Right hindlimb (tissue), 1 donor: Measurements from ENCODE around the gene CDX1.

Source experiments
- DNase-seq: peaks from one replicate; pipeline ENCODE4 v3.0.0-alpha.2; 2018

The CDX1 gene

DNA sequence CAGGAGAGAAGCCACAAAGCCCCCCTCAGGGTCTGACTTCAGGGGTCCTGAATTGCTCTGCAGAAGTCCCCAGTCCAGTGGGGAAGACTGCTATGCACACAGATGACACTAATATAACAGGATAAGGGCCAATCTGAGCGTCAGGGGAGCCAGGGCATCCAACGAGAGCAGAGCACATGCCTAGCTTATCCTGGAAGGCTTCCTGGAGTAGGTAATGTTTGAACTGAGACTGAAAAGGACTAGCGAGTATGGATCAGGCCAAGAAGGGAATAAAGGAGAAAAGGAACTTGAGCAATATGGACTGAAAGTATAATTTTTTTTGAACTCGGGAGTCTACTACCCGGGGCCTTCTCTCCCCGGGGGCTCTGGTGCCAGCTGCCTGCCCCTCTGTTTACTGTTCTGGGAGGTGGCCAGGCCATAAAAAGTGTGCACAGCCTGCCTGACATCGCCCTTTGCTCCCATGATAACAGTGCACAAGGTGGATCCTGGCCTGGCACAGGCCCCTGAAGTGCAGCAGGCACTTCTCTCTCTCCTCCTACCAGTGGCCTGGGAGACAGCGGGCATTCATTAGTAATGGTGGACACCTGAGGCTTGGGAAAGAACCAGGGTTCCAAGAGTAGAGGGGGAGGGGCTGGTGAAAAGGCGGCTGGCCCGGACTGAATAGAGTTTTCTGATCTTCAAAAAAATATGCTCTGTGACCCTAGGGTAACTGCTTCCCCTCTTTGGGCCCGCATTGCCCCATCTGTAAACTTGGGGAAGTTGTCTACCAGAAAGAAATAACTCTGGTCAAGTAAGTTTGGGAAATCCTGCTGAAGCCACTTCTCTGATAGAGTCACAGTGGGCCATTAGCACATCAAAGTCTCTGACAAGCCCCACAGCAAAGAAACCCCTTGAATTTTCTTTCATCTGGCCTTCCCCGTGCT is 18.7 kb downstream of the CDX1 start:
- DNase-seq = no peak

DNA sequence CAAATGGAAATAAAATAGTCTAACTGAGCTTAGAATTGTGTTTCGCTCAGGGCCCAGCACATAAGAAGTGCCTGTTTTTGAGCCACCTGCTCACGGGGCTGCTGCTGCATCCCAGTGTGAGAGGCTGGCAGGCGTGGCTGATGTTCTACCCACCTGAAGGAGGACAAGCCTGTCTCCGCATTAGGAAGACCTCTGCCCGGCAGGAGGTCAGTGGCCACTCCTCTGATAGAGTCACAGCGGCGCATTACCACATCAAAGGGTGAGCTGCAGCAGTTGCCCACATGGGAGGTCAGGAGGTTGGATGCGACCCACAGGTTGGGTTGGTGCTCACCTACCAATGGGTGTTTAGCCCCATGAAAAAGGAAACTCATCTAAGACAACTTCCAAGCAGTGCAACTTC is 19.6 kb downstream of the CDX1 start:
- DNase-seq = no peak

DNA sequence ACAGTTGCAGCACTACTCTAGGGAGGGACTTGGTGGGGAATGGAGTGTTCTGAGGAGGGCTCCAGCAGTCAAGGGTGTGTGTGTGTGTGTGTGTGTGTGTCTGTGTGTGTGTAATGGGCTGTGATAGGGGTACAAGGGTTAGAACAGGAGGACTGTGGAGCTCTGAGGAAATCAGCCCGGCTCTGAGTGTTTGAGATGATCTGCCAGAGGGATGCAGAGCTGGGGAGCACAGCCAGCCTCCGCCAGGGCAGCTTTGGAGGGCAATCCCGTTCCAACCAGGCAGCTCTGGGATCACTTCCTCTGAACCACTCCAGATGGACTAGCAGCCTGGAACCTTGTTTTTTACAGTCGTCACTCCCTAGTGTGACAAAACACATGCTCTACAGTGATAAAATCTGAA is 20.3 kb downstream of the CDX1 start:
- DNase-seq = no peak

DNA sequence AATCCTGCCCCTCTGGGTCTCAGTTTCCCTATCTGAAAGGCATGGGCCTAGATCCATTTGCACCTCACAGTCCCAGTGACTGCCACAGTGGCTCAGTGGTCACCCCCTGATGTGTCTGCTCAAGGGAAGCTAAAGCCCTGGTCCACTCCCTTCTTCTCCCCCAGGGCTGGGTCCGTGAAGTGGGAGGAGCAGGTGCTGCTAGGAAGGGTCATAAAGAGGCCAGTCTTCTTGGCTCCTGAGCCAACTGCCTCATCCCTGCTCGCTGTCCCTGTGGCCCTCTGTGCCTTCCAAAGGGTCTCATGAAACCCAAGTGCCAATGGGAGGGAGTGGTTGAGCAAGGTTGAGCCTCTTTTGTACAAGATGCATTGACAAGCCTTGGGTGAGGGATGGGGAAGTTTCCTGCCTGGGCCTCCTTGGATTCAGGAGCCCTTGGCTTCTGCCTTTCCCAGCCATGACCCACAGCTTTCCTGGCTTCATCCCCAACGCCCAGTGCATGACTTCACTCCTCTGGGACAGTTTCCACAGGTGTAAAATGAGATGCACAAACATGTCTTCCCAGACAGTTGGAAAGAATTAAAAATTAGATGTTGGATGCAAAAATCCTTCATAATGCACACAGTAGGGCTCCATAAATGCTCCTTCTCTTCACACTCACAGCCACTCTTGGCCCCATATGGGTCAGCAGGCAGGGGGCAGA is 21.7 kb downstream of the CDX1 start:
- no peak for DNase-seq

DNA sequence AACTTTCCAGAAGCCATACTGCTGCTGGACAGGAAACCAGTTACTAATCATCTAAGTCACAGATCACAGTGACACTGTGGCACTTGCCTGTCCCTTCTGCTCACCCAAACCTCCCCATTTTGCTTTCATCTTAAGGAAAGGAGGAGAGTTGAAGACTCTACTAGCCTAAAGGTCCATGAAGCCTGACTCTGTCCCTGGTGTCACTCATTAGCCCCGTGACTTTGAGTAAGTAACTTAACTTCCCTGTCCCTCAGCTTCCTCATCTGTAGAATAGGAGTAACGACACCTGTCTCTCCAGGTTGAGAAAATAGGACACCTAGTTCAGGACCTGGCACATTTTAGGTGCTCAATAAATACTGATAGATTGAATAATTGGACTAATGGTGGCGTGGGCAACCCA is 22.7 kb downstream of the CDX1 start:
- DNase-seq = no peak

DNA sequence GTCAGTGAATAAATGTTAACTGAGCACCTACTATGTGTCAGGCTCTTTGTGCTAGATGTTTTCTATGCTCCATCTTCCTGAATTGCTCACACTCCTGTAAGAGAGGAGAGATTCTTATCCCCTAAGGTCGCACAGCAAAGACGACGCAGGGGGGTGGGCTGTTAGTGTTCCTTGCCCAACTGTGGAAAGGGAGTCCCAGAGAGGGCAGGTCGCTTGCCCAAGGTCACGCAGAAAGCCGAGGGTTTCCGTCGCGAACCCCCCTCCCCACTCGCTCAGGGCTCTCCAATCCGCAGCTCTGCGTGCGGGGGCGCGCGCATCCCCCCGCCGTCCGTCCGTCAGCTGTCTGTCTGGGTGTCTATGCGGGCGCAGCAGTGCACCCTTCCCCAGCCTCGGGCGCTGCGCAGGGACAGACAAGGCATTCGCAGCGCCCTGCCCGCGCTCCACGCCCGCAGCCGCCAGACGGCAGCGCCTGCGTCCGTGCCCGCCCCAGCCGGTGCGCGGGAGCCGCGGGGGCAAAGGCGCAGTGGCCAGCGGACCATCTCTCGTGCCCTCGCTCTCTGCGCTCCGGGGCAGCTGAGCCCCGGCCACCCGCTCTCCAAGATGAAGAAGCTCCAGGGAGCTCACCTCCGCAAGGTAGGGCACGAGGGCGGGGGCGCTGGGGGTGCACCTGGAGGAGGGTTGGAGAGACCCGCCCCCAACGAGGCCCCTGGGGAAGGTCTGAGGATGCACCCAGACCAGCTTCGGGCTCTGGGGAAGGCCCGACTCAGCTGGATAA is 23.3 kb downstream of the CDX1 start, which contains the start of gene SLC6A7:
TSS of gene SLC6A7 (plus strand) at position 335 of the 775 bp plus-strand sequence. CDS start at position 601, 266 bp downstream.
- DNase-seq = no peak

DNA sequence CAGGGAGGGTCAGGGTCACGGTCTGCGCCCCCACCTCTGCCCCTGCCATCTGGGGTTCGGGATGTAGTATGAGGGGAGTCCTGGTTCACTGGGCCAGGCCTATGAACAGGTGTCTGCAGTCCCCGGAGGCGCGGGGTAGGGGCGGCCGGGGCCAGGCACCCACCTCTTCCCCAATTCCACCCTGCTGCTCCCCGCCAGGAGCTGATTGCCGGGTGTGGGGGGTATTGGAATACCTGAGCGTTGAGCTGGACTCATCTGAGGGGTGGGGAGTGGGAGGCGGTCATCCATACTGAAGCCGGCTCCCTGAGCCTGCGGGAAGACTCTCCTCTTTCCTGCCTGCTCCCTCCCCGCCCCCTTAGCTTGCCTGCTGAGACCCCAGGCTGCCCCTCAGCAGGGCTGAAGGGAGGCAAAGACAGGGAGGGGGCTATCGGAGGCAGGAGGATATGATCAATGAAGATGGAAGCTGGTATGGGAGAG is 24.0 kb downstream of the CDX1 start:
- no peak for DNase-seq

DNA sequence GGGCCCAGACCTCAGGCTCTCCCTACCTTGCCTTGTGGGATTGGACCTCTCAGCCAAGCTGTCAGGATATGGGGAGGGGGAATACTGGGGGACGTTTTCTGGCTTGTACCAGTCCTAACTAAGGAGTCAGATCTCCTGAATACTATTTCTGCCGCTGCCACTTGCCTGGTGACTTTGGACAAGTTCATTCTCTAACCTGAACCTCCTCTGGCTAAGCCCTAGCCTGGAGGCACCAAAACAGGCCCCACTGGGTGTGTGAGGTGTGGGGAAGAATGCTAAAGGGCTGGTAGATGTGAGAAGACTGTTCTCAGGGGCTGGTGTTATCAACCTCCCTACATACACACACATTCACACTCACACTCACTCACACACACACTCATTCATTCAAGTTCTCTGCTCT is 24.4 kb downstream of the CDX1 start:
- DNase-seq = no peak

DNA sequence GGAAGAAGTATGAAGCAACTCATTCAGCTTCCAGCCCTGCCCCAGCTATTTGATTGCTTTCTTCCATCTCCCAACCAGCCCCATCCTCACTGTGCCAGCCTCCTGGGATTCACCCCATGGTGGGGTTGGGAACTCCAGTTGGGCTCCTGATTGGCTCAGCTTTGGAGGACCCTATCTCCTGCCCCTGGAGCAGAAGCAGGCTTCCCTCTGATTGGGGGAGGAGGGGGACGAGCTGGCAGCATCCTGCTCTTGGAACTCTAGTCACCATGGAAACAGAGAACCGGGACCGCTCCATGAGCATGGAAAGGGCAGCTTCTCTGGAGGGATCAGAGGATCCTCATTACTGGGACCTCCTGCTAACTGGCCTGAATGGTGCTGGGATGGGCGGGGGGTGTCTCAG is 25.9 kb downstream of the CDX1 start:
- no peak for DNase-seq

DNA sequence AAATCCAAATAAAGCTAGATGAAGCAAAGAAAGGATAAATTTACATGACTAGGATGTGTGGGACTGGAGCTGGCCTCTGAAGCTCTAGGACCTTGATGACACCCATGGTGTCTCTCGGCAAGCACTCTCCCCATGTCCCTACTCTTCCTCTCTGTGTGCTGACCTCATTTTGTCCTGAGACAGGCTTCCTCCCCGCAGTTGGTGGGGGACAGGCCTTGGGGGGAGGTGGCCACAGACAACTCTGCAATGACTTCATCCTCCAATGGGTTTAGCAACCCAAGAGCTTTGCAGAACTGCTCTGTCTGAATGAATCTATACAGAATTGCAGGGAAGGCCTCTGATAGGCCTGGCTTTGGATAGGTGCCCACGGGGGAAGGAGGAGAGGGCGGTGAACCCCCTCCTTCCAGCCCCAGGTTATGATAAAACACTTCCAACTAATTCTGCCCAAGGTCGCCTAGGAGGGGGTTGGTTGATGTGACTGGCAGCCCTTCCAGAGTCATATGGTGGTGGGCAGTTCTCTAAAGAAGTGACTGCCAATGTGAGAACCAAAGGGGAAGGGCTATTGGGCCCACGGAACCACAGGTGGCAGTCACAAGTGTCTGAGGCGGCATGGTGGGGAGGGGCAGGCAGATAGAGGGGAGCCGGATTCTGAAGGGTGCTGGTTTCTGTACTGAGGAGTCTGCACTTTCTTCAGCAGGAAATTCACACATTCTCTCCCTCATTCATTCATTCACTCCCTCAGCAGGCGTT is 29.3 kb downstream of the CDX1 start:
- DNase-seq = no peak

DNA sequence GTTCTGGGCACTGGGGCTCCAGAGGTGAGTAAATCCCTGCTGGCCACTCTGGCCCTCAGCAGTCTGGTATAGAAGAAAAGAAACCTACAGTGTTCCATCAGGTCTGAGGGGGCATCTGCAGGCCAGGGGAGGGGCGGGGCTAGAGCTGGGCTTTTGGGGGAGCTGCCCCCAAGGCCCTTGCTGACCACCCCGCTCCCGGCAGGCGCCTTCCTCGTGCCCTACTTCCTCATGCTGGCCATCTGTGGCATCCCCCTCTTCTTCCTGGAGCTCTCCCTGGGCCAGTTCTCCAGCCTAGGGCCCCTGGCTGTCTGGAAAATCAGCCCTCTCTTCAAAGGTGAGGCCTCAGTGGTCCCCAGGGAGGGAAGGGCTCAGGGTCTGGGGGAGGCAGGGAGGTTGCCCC is 29.9 kb downstream of the CDX1 start:
- DNase-seq = no peak

DNA sequence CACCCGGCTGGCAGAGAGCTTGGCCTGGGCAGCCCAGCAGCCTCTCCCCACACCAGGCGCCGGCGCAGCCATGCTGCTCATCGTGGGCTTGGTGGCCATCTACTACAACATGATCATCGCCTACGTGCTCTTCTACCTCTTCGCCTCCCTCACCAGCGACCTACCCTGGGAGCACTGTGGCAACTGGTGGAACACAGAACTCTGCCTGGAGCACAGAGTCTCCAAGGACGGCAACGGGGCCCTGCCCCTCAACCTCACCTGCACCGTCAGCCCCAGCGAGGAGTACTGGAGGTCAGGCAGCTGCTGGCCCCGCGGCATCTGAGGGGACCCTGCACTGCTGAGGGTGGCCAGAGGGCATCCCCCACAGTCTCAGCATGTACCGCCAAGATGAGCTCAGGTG is 30.4 kb downstream of the CDX1 start:
- DNase-seq = no peak

DNA sequence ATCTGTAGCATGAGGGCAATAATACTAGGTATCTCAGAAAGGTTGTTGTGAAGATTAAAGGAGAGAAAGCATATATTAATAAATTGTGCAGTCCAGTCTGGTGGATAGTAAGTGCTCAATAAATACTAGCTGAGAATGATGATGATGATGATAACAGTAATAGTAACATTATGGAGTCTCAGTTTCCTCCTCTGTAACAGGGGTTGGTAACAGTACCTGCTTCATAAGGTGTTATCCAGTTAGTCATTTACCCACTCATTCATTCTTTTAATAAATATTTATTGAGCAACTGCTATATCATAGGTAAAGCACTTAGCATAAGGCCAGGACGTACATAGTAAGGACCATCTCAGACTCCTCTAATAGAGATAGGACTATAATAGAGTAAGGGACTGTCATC is 30.9 kb downstream of the CDX1 start:
- no peak for DNase-seq

DNA sequence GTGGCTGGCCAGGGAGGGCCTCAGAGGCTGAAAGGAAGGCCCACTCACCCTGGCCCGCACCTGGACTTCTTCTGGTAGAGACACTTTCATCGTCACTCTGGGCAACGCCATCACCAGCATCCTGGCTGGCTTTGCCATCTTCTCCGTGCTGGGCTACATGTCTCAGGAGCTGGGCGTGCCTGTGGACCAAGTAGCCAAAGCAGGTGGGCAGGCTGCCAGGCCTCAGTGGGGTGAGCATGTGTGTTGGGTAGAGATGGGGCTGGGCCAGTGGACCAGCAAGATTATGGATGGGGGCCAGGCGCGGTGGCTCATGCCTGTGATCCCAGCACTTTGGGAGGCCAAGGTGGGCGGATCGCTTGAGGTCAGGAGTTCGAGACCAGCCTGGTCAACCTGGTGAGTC is 35.9 kb downstream of the CDX1 start:
- no peak for DNase-seq

DNA sequence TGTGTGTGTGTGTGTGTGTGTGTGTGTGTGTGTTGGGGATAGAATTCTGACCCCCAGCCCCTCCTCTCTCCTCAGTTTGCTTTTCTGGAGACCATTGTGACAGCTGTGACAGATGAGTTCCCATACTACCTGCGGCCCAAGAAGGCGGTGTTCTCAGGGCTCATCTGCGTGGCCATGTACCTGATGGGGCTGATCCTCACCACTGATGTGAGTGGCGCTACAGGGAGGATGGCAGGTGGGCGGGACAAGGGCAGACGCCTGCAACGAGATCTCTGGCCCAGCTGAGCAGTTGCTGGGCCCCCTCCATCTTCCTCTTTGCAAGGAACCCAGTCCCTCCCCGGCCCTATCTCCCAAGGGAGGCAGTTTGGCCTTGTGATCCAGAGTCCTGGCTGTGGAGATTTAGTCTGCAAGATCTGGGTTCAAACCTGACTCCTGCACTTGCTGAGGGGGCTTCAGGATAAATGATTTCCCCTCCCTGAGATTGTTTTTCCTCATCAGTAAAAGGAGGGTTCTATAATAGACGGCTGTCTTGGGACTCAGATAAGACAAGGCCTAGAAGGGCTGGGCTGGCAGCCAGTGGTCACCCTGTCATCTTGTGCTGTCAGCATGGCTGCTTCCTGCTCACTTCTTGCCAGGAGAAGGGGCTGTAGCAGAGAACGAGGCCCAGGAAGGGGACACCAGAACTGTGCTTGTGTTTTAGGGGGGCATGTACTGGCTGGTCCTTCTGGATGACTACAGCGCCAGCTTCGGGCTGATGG is 37.4 kb downstream of the CDX1 start:
- DNase-seq = no peak

DNA sequence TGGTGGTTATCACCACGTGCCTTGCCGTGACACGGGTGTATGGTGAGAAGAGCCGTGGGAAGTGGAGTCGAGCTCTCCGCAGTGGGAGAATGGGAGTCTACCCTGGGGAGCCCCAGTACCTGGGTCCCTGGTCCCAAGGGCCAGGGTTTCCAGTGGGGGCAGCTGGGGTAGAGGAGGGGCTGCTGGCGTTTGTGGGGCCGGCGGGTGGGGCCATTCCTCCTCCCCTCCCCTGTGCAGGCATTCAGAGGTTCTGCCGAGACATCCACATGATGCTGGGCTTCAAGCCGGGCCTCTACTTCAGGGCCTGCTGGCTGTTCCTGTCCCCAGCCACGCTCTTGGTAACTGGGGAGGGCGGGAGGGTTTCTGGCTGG is 38.0 kb downstream of the CDX1 start:
- no peak for DNase-seq

DNA sequence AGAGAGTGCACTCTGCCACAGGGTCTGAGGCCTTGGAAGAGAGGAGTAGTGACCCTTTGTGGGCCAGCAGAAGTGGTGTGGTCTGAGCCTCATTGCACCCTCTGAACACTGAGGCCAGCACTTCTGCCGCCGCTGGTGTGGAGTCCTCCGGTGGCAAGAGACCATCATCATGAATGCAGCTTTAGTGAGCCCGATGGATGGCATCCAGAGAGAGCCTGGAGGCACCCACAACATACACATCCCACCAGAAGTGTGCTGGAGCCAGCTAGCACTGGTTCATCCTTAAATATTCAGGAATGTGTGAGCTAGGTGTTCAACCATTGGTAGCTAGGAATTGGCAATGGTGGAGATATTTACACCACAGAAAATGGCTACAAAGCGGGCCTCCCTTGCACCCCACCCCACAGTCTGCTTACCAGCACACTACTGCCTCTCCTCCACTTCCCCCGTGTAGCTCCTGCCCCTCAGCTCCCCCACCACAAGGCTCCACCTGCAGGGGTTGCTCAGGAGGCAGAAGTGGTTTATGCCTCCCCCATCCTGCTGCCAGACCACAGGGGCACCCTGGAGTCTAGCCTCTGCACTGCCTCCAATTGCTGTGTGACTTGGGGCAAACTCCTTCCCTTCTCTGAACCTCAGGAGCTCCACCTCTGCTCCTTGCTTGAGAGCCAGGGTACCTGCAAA is 39.7 kb downstream of the CDX1 start:
- DNase-seq = no peak

DNA sequence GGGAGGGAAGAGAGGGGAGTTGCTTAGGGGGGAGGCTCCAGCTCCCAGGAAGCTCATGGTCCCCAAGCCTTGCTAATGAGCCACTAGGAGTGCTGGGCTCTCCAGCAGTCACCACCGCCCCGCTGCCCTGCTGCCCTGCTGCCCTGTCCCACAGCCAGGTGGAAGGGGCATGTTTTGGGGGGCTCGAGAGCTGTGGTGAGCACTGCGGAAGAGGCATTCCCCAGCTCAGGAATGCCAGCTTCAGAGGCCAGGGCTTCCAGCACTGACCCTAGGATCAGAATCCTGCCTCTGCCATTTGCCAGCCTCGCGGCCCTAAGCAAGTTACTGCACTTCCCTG is 40.2 kb downstream of the CDX1 start:
- DNase-seq = no peak

DNA sequence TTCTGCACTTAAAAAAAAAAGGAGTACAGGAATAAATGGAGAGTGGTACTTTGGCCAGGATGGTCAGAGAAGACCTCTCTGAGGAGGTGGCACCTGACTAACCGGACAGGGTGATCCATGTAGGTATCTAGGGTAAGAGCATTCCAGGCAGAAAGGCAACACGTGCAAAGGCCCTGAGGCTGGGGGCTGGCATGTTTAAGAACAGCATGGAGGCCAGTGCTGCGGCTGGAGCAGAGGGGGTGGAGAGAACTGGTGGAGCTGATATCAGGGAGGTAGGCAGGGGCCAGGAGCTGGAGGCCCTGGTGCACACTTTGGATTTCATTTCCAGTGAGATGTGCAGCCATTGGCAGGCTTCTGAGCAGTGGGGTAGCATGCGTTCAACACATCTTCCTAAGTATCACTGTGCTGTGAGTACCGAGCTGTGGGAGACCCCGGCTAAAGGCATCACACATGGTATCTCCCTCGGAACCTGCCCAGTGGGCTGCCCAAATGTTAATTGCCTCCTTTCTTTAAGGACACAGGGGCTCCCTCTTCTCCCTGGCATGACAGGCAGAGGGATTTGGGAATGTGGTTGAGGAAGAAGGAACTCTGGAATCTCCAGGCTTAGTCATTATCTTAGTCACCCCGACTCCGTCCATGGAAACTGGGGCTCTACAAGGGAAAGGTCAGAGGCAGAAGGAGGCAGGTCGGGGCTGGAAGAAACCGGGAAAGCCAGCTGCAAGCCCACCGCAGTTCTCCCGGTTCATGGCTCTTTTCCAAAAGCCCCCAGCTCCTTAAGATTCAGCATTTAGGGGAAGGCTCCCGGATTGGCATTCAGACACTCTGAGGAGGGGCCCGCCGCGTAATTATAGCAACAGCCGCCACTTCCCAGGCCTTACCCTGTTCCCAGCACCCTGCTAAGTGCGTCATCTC is 41.9 kb downstream of the CDX1 start:
- DNase-seq = no peak

DNA sequence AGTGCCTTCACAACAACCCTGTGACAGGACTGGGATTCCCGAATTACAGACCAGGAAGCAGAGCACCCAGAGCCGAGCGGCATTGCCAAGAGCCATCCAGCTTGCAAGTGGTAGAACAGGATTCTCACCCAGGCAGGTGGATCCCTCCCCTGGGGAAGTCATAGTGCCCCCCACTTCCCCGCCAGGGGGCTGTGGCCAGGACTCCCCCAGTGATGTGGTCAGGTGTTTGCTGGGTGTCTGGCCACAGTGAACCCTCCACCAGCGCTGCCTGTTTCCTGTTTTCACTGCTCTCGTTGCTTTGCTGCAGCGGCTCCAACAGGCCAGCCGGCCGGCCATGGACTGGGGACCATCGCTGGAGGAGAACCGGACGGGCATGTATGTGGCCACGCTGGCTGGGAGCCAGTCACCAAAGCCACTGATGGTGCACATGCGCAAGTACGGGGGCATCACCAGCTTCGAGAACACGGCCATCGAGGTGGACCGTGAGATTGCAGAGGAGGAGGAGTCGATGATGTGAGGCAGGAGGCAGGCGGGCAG is 42.6 kb downstream of the CDX1 start:
- DNase-seq = peak; percentile 50
